ENCODE measurements around the gene TRIO.
"Not testable (repeated sequence)": the region's sequence is repeated elsewhere in the genome, so short reads cannot be mapped to it uniquely, and the experiment has no call there.

The TRIO gene

GRCh38 chr5:14528926-14529325, 385.8 kb downstream of the TRIO start:
- no peak for DNase-seq

GRCh38 chr5:14531668-14532067, 388.5 kb downstream of the TRIO start:
- no peak for DNase-seq

- no peak for DNase-seq
Observed at GRCh38 chr5:14532180-14532579, 389.0 kb downstream of the TRIO start.

GRCh38 chr5:14534773-14535172, 391.6 kb downstream of the TRIO start:
- no peak for DNase-seq

- no peak for DNase-seq
Observed at GRCh38 chr5:14545308-14545707, 402.2 kb downstream of the TRIO start.

GRCh38 chr5:14545862-14546261, 402.7 kb downstream of the TRIO start:
- no peak for DNase-seq

- no peak for DNase-seq
Observed at GRCh38 chr5:14547666-14548065, 404.5 kb downstream of the TRIO start.

- no peak for DNase-seq
Observed at GRCh38 chr5:14551211-14551610, 408.1 kb downstream of the TRIO start.

- DNase-seq: no peak
Observed at GRCh38 chr5:14552017-14552416, 408.9 kb downstream of the TRIO start.

- DNase-seq: not testable (repeated sequence)
Observed at GRCh38 chr5:14554288-14554687, 411.1 kb downstream of the TRIO start.

GRCh38 chr5:14556015-14556414, 412.9 kb downstream of the TRIO start:
- no peak for DNase-seq

- DNase-seq: no peak
Observed at GRCh38 chr5:14557203-14557770, 414.1 kb downstream of the TRIO start.

- DNase-seq: no peak
Observed at GRCh38 chr5:14557791-14558415, 414.8 kb downstream of the TRIO start.
